Upper lobe of right lung (tissue), 1 donor: Measurements from ENCODE around the gene P3H2. TPM values are rescaled to one million over a fixed set of nuclear protein-coding genes. Genes with fewer than 3 reads are reported as not detected.

ENCODE experiments used
- ATAC-seq: fragments of 200-7000 bp; cut with Tn5 transposase; one replicate; pipeline ENCODE4 v1.9.1; 2020; ENCODE audit warnings: mild to moderate bottlenecking, moderate library complexity
- DNase-seq: peaks from one replicate; pipeline ENCODE4 v3.0.0-alpha.2; 2020
- H3K27ac ChIP-seq: fragments of 200-600 bp; one replicate; pipeline ENCODE4 v1.8.0; 2022
- H3K27me3 ChIP-seq: fragments of 200-600 bp; one replicate; pipeline ENCODE4 v1.8.0; 2022; ENCODE audit warnings: mild to moderate bottlenecking
- H3K36me3 ChIP-seq: fragments of 200-600 bp; one replicate; pipeline ENCODE4 v1.8.0; 2022
- H3K4me1 ChIP-seq: fragments of 200-600 bp; one replicate; pipeline ENCODE4 v1.8.0; 2022
- H3K4me3 ChIP-seq: fragments of 200-600 bp; one replicate; pipeline ENCODE4 v1.8.0; 2022; ENCODE audit warnings: mild to moderate bottlenecking
- H3K9me3 ChIP-seq: fragments of 200-600 bp; one replicate; pipeline ENCODE4 v1.8.0; 2022
- CTCF ChIP-seq: fragments of 200-600 bp; IDR thresholded peaks from one replicate; pipeline ENCODE4 v1.8.0; 2022; ENCODE audit warnings: antibody characterized with exemption
- intact Hi-C: fragments of 100-400 bp; cut with DNase I; formaldehyde crosslinking; loops from one replicate; pipeline ENCODE4 v1.11.0; 2022
- total RNA-seq: library from RNA; stranded (reverse); fragmentation: NEBNext Ultra II Directional; extraction: Animal tissue kit (Norgen Biotek cat#: 25700); gene quantifications from one replicate; pipeline ENCODE4 v1.2.1, GENCODE V29; 2021
- donor health status: DM: no; HTN: yes; CAD: no; lungs with severe emphysema.

The P3H2 gene
- total RNA-seq, 1 donor from 2014 or later, result 79.0 TPM

- Histone ChIP-seq H3K4me3 (no peak overlapping the region), H3K9me3 (no peaks in the 10 kb centered on the region), H3K27me3 (no peaks in the 10 kb centered on the region), H3K27ac (no peak overlapping the region), H3K4me1 (no peaks in the 10 kb centered on the region), H3K36me3 (no peaks in the 10 kb centered on the region)
- intact Hi-C loops, result no loop called here
- TF ChIP-seq CTCF, result no peak
- DNase-seq, result no peak
- no peak for ATAC-seq
Observed at GRCh38 chr3:190019006-190019405, 101.7 kb downstream of the P3H2 start.

DNA sequence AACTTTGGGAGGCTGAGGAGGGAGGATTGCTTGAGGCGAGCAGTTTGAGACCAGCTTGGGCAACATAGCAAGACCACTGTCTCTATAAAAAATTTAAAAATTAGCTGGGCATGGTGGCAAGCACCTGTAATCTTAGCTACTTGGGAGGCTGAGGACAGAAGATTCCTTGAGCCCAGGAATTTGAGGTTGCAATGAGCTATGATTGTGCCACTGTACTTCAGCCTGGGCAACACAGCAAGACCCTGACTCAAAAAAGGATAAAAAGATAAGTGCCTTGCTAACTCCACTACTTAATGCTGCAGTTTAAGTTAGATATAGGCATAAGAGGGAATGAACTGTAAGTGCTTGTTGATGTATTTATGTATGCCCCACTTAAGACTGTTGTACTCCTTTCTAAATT is 102.2 kb downstream of the P3H2 start:
- DNase-seq (no peak), ATAC-seq (no peak)
- no peak for TF ChIP-seq CTCF
- Histone ChIP-seq H3K9me3 (no peaks in the 10 kb centered on the region), H3K4me3 (no peak overlapping the region), H3K36me3 (no peaks in the 10 kb centered on the region), H3K27ac (no peak overlapping the region), H3K27me3 (no peaks in the 10 kb centered on the region), H3K4me1 (no peaks in the 10 kb centered on the region)
- intact Hi-C loops, result no loop called here

DNA sequence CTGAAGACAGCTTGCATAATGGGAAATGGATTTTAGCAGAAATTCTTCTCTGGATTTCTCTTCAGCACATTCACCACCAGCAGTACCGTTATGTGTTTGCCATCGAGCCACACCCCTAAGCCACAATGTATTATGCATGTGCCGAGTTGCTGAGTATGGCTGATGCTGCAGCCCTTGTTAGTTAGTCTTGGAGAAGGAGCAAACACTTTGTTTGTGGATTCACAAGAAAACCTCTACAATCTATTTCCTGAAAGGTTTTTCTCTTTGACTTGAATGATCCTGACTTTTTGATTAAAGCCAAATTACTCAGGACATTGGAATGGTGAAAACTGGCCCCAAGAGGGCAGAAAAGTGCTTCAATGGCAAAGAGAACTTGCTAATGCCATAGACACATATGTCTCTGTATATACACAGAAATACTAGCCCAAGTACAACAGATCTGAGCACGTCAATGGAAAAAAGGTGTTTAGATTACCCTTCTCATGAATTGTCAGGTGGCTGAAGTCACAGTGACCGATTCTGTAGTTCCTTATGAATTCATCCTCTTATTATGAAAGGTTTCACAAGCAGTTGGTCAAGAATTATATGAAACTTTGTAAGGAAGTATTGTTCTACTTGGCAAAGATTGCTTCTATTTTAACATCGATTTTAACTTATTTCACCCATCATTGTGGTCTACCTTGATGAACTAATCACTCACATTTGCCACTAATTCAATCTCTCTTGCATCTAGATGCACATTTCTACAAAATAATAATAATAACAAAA is 103.0 kb downstream of the P3H2 start:
- intact Hi-C loops, result no loop called here
- Histone ChIP-seq H3K4me1 (no peaks in the 10 kb centered on the region), H3K36me3 (no peaks in the 10 kb centered on the region), H3K4me3 (no peak overlapping the region), H3K27ac (no peak overlapping the region), H3K27me3 (no peaks in the 10 kb centered on the region), H3K9me3 (no peaks in the 10 kb centered on the region)
- ATAC-seq (peak; percentile 74), DNase-seq (no peak)
- TF ChIP-seq CTCF, result peak; percentile 30

GRCh38 chr3:190016966-190017365 is 103.7 kb downstream of the P3H2 start:
- H3K27me3 ChIP-seq, result no peaks in the 10 kb centered on the region
- DNase-seq (no peak), ATAC-seq (no peak)
- no peaks in the 10 kb centered on the region for H3K4me1 ChIP-seq
- H3K9me3 ChIP-seq, result no peaks in the 10 kb centered on the region
- H3K4me3 ChIP-seq, result no peak overlapping the region
- no peaks in the 10 kb centered on the region for H3K36me3 ChIP-seq
- no peak overlapping the region for H3K27ac ChIP-seq
- intact Hi-C loops, result no loop called here
- TF ChIP-seq CTCF, result no peak

DNA sequence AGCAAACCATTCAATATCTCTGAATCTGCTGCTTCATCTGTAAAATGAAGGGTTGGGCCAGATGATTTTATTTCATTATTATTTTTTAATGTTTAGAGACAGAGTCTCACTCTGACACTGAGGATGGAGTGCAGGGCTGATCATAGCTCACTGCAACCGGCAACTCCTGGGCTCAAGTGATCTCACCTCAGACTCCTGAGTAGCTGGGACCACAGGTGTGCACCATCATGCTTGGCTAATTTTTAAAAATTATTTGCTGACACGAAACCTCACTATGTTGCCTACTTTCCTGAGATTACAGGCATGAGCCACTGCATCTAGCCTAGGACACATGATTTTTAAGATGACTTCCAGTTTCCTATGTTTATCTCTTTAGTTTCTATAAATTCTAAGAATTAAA is 105.8 kb downstream of the P3H2 start:
- no peak overlapping the region for H3K4me3 ChIP-seq
- DNase-seq (no peak), ATAC-seq (no peak)
- no peaks in the 10 kb centered on the region for H3K27me3 ChIP-seq
- H3K27ac ChIP-seq, result no peak overlapping the region
- H3K4me1 ChIP-seq, result no peaks in the 10 kb centered on the region
- no peaks in the 10 kb centered on the region for H3K36me3 ChIP-seq
- intact Hi-C loops, result no loop called here
- no peaks in the 10 kb centered on the region for H3K9me3 ChIP-seq
- TF ChIP-seq CTCF, result no peak
